OCI-LY7 (cell line): ENCODE results near the gene LSM5. TPM values are rescaled to one million over a fixed set of nuclear protein-coding genes. Genes with fewer than 3 reads are reported as not detected.
A peak's percentile ranks its signal among the peaks of the same experiment; 100 is the strongest.

Experiments used
- BruUV-seq: library from RNA; stranded (reverse); fragments of 400-500 nt; replicated peaks from 2 replicates; lab custom pipeline; 2021; lab: Mats Ljungman, UMichigan
- CTCF ChIA-PET: fragments of 300-600 bp; sonication (Branson Sonifier 250); formaldehyde crosslinking; loops from one replicate; lab custom pipeline; 2022; ENCODE audit warnings: antibody characterized with exemption; ENCODE audit not compliant: unreplicated experiment; lab: Charles Lee
- POLR2A ChIA-PET: fragments of 300-600 bp; sonication (Branson Sonifier 250); formaldehyde crosslinking; loops from one replicate; lab custom pipeline; 2022; ENCODE audit warnings: antibody characterized with exemption; lab: Charles Lee
- DNase-seq: peaks from one replicate; pipeline ENCODE4 v3.0.0-alpha.2; 2015; ENCODE audit warnings: low spot score
- H2AFZ ChIP-seq: fragments of 200-600 bp; sonication (generic), shearing (Covaris generic); 2 replicates; pipeline ENCODE4 v1.6.1; 2014; ENCODE audit warnings: mild to moderate bottlenecking, antibody characterized with exemption, low read length, moderate library complexity
- H3K27ac ChIP-seq: fragments of 200-600 bp; sonication (generic); 2 replicates; pipeline ENCODE4 v1.5.1; 2014; ENCODE audit warnings: mixed run types, low read depth, mild to moderate bottlenecking, moderate library complexity, low read length, inconsistent platforms; ENCODE audit not compliant: poor library complexity, severe bottlenecking
- H3K36me3 ChIP-seq: fragments of 200-600 bp; sonication (generic); 2 replicates; pipeline ENCODE4 v1.6.1; 2014; ENCODE audit warnings: mild to moderate bottlenecking, antibody characterized with exemption, low read length, moderate library complexity, mixed read lengths; ENCODE audit not compliant: insufficient read depth
- H3K4me1 ChIP-seq: fragments of 200-600 bp; sonication (generic); 2 replicates; pipeline ENCODE4 v1.5.1; 2014; ENCODE audit warnings: mild to moderate bottlenecking, low read length; ENCODE audit not compliant: insufficient read depth, poor library complexity, severe bottlenecking
- H3K4me2 ChIP-seq: fragments of 200-600 bp; sonication (generic); 2 replicates; pipeline ENCODE4 v1.6.1; 2014; ENCODE audit warnings: mild to moderate bottlenecking, low read length
- H3K4me3 ChIP-seq: fragments of 200-600 bp; sonication (generic); 2 replicates; pipeline ENCODE4 v1.5.1; 2014; ENCODE audit warnings: mild to moderate bottlenecking, low read depth, low read length; ENCODE audit not compliant: poor library complexity, severe bottlenecking
- H3K79me2 ChIP-seq: fragments of 200-600 bp; sonication (generic); 2 replicates; pipeline ENCODE4 v1.6.1; 2016; ENCODE audit warnings: low read depth, mild to moderate bottlenecking, low read length, moderate library complexity, mixed read lengths; ENCODE audit not compliant: insufficient read depth
- H3K9me2 ChIP-seq: fragments of 200-600 bp; sonication (generic); 2 replicates; pipeline ENCODE4 v1.6.1; 2016; ENCODE audit warnings: mild to moderate bottlenecking, low read length, mixed read lengths; ENCODE audit not compliant: insufficient read depth
- H3K9me3 ChIP-seq: fragments of 200-600 bp; sonication (generic); 2 replicates; pipeline ENCODE4 v1.6.1; 2014; ENCODE audit warnings: mild to moderate bottlenecking, mixed run types, low read length, mixed read lengths
- H4K20me1 ChIP-seq: fragments of 200-600 bp; sonication (generic); 2 replicates; pipeline ENCODE4 v1.6.1; 2014; ENCODE audit warnings: mild to moderate bottlenecking, antibody characterized with exemption, low read length, moderate library complexity, mixed read lengths; ENCODE audit not compliant: insufficient read depth
- EZH2phosphoT487 ChIP-seq: fragments of 200-600 bp; sonication (generic); IDR thresholded peaks from 2 replicates; pipeline ENCODE4 v1.6.1; 2018; ENCODE audit warnings: low read depth, borderline replicate concordance, mild to moderate bottlenecking, mixed run types, antibody characterized with exemption, low read length, moderate library complexity, mixed read lengths
- intact Hi-C: fragments of 100-400 bp; cut with micrococcal nuclease; formaldehyde crosslinking; loops from one replicate; pipeline ENCODE4 v1.10.0; 2022; ENCODE audit not compliant: unreplicated experiment
- total RNA-seq, 2 experiments: library from RNA; depleted of rRNA in 1 of 2; stranded (reverse); fragments of >200 nt in 1 of 2; shearing (Covaris generic) in 1 of 2; gene quantifications; 2 replicates each; pipeline ENCODE4 v1.2.3, GENCODE V29; 2014 to 2022
- TF ChIP-seq, protein P1 (sequence below): fragments of 200-600 bp; sonication (generic); conservative IDR thresholded peaks from 2 replicates; pipeline ENCODE4 v1.5.1; 2014; ENCODE audit warnings: mild to moderate bottlenecking, antibody characterized with exemption, low read length, moderate library complexity, mixed read lengths

The LSM5 gene
- total RNA-seq, 2 experiments from 2014 or later, result 38.9 to 108 TPM

DNA sequence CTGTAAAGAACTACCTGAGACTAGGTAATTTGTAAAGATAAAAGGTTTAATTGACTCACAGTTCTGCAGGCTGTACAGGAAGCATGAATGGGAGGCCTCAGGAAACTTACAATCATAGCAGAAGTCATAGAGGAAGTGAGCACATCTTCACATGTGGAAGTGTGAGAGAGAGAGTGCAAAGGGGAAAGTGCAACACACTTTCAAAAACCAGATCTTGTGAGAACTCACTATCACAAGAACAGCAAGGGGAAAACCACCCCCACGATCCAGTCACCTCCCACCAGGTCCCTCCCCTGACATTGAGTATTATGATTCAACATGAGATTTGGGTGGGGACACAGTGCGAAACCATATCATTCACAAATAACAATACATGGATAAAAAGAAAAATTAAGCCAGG lies 29.6 kb upstream of the LSM5 start:
- no peaks in the 10 kb centered on the region for H4K20me1 ChIP-seq

DNA sequence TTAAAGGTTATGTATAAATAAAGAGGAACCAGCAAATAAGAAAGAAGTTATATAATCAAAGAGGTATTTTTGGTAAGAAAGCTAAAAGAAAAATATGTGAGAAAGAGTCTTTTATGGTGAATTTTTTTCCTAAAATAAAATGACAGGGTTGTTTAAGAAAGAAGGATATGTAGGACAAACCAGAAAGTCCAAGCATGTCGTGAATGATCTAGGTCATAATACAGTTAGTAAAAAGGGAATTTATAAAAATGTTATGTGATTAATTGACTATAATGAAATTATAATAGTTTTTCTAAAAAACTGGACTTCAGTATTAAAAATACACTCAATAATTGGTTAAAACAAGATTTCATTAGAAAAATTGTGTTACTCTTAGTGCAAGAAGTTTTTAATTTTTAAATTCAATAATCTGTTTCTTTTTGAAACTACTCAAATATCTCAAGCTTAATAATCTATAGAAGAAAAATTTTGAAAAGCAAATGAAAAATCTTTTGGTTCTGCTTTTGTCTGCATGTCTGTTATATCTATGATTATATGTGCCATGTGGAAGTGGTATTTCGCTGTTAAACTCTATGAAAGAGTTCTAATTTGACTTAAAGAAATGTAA lies 28.5 kb upstream of the LSM5 start:
- H3K4me1 ChIP-seq, result peaks cover 6% of the 10 kb centered on the region
- H3K9me2 ChIP-seq, result no peaks in the 10 kb centered on the region
- no peak for TF ChIP-seq EZH2phosphoT487
- H3K4me3 ChIP-seq, result no peak overlapping the region
- peaks cover 83% of the 10 kb centered on the region for H3K36me3 ChIP-seq
- DNase-seq, result peak; percentile 77
- no peak overlapping the region for H3K27ac ChIP-seq
- peaks cover 59% of the 10 kb centered on the region for H3K9me3 ChIP-seq
- BruUV-seq, result no TSS peak
- ChIA-PET CTCF (no interaction called here), POLR2A (interaction anchor here (0.7 kb wide), 1 partner anchor 14 kb away, joined by 3 read pairs; no protein-coding TSS in a partner anchor)
- H3K79me2 ChIP-seq, result peaks cover 30% of the 10 kb centered on the region
- no peak overlapping the region for H3K4me2 ChIP-seq
- intact Hi-C loops, result no loop called here
- no peak overlapping the region for H2AFZ ChIP-seq
- H4K20me1 ChIP-seq, result no peaks in the 10 kb centered on the region

More for the DNA sequence above, 29.6 kb upstream of the LSM5 start:
- TF ChIP-seq EZH2phosphoT487, result no peak
- Histone ChIP-seq H3K9me3 (peaks cover 60% of the 10 kb centered on the region), H3K4me2 (no peak overlapping the region), H3K27ac (no peak overlapping the region), H3K9me2 (no peaks in the 10 kb centered on the region), H3K4me3 (no peak overlapping the region), H3K4me1 (peaks cover 6% of the 10 kb centered on the region), H3K36me3 (peaks cover 79% of the 10 kb centered on the region), H2AFZ (no peak overlapping the region), H3K79me2 (peaks cover 29% of the 10 kb centered on the region)
- ChIA-PET CTCF (no interaction called here), POLR2A (no interaction called here)
- intact Hi-C loops, result no loop called here
- DNase-seq, result no peak
- no TSS peak for BruUV-seq

DNA sequence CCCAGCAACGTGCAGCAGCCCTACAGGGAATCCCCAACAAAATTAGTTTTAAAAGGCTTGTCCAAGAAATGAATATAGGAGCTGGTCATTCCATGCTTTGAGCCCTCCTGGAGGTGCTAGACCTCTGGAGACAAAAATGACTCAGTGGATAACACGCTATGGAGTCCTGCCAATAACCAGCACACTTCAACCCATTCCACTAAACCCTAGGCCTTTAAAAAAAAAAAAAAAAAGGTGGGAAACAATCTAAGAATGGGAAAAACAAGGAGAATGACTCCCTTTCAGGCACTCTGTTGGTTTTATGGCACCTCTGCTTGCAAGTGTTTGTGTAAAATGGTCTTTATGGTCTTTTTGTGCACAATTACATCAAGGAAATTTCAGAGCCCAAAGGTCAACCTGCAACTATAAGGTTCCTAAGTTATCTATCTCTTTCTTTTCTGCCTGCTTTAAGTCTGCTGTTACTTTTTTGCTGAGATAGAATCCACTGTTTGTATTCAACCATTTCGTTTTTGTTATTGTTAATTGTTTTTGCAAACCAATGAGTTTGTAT lies 26.4 kb upstream of the LSM5 start:
- CTCF ChIA-PET, result no interaction called here
- Histone ChIP-seq H3K4me1 (peaks cover 6% of the 10 kb centered on the region), H3K79me2 (peaks cover 45% of the 10 kb centered on the region), H2AFZ (no peak overlapping the region), H3K9me3 (peaks cover 56% of the 10 kb centered on the region), H3K27ac (no peak overlapping the region), H3K36me3 (peaks cover 86% of the 10 kb centered on the region), H4K20me1 (no peaks in the 10 kb centered on the region), H3K9me2 (no peaks in the 10 kb centered on the region), H3K4me2 (no peak overlapping the region), H3K4me3 (no peak overlapping the region)
- intact Hi-C loops, result no loop called here
- no peak for DNase-seq
- POLR2A ChIA-PET, result interaction anchor here (1.0 to 1.4 kb wide), 2 partner anchors 13 to 18 kb away, joined by 3 read pairs; no protein-coding TSS in a partner anchor
- TF ChIP-seq EZH2phosphoT487, result no peak
- TF ChIP-seq, protein P1, sequence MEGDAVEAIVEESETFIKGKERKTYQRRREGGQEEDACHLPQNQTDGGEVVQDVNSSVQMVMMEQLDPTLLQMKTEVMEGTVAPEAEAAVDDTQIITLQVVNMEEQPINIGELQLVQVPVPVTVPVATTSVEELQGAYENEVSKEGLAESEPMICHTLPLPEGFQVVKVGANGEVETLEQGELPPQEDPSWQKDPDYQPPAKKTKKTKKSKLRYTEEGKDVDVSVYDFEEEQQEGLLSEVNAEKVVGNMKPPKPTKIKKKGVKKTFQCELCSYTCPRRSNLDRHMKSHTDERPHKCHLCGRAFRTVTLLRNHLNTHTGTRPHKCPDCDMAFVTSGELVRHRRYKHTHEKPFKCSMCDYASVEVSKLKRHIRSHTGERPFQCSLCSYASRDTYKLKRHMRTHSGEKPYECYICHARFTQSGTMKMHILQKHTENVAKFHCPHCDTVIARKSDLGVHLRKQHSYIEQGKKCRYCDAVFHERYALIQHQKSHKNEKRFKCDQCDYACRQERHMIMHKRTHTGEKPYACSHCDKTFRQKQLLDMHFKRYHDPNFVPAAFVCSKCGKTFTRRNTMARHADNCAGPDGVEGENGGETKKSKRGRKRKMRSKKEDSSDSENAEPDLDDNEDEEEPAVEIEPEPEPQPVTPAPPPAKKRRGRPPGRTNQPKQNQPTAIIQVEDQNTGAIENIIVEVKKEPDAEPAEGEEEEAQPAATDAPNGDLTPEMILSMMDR, result no peak
- no TSS peak for BruUV-seq
